Activated CD8-positive, alpha-beta memory T cell treated with anti-CD3 and anti-CD28 coated beads, Interleukin-2, amount 50 U/mL, for 24 hours (primary cell): ENCODE results near the gene HMOX1.
"Not testable (repeated sequence)": the region's sequence is repeated elsewhere in the genome, so short reads cannot be mapped to it uniquely, and the experiment has no call there.

Experiments used
- DNase-seq: peaks from one replicate; pipeline ENCODE4 v3.0.0-alpha.2; 2020; ENCODE audit errors: extremely low read depth

Gene HMOX1

DNA sequence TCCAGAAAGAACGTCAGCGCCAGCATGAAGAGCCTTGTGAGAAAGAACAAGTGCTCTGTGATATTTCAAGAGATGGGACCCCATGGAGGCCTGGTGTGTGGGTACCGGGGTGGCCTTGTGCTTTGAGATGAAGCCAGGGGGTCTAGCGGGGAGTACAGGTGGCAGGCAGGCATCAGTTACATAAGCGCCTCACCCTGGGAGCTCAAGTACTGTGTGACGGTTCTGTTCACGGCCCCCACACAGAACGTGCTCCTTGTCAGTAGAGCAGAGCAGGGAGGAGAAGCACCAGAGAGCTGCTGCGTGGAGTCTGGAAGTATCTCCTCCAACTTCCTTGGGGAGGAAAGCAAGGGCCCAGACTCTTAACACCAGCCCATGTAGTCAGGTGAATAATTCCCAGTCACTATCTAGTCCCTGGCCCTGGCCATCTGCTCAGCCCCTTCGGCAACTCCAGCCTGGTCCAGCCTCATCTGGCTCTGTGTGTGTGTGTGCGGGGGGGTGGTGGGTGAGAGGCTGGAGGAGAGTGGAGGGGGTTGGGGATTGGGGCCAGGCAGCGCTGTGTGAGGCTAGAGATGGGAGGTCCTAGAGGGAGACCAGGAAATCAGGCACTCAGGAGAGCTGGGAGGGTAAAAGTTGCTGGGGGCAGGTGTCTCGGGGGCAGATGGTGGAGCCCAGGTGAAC, 51.5 kb downstream of the HMOX1 start:
- no peak for DNase-seq

DNA sequence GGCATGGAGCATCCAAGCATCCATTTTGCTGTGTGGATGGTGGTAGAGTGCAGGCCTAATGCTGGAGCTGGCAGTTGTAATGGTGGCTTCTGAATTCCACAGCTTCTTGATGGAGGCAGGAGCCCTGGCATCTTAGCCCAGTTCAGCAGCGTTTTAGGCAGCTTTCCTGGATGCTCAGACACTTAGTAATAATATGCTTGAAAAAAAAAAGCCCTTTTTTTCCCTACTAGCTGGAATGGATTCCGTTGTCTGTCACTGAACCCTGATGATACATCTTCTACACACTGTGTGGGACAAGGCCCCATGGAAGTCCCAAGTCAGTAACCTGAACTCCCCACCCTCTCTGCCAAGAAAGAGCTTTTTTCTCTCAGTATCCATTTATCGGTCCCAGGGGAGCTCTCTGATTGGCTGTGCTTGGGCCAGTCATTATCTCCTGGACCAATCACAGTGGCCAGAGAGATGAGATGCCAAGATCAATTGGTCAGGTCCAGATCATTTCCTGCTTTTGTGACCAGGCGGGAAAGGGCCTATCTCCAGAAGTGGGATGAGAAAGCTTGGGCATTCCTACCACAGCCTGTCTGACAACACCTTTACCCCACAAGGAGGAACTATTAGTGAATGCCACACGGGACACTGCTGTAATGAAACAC, 53.3 kb downstream of the HMOX1 start:
- no peak for DNase-seq

DNA sequence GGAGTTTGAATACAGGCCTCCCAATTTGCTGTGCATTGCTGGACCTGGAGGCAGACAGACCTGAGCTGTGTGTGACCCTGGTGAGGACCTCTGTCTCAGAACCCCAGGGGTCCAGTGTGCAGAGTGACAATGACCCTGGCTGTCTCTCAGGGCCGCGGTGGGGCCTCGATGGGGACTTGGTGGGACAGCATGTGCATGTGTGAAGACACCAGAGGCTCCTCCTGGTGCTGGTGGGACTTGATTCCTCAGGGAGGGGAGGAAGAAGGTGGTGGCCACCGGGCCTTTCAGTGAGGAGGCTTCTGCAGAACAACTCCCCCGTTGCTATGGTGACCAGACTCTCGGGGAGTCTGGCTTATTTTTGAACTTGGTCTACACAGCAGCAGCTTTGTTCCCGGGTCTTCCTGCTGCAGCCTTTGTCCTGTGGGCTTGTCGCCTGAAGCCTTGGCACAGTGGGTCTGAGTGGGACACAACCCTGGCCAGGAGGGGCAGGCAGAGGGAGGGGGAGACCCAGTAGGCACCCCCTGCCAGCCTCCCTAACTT, 54.4 kb downstream of the HMOX1 start:
- no peak for DNase-seq

DNA sequence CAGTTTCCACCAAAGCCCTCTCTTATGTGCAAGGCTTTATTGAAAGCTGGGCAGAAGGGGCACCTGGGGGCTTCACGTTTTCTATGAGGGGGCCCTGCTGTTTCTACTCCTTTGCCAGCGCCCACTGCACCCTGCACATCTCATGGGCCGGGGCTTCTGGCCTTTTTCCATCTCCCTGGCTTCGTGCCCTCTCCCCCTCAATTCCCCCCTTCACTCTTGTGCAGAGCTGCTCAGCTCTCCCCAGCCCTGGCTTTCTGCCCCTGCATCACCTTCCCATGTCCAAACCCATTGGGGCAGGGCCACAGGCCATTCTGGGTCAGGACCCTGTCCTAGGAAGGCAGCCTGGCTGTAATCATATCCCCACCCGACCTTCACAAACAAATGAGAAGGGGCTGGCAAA, 55.5 kb downstream of the HMOX1 start:
- no peak for DNase-seq

GRCh38 chr22:35437049-35437448, 56.2 kb downstream of the HMOX1 start:
- DNase-seq, result no peak

- DNase-seq, result not testable (repeated sequence)
Measured at GRCh38 chr22:35438673-35439364, 57.9 kb downstream of the HMOX1 start.

DNA sequence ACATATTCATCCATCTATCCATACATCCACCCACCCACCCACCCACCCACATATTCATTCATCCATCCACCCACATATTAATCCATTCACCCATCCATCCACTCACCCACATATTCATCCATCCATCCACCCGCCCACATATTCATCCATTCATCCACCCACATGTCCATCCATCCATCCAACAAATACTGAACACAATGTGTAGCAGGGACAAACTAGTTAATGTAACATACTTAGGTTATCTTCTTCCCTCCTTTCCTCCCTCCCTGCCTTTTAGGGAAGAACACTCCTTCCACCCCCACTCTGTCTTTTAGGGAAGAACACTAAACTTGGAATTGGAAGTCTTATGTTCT, 58.4 kb downstream of the HMOX1 start:
- no peak for DNase-seq

GRCh38 chr22:35440129-35440528, 59.2 kb downstream of the HMOX1 start:
- no peak for DNase-seq

DNA sequence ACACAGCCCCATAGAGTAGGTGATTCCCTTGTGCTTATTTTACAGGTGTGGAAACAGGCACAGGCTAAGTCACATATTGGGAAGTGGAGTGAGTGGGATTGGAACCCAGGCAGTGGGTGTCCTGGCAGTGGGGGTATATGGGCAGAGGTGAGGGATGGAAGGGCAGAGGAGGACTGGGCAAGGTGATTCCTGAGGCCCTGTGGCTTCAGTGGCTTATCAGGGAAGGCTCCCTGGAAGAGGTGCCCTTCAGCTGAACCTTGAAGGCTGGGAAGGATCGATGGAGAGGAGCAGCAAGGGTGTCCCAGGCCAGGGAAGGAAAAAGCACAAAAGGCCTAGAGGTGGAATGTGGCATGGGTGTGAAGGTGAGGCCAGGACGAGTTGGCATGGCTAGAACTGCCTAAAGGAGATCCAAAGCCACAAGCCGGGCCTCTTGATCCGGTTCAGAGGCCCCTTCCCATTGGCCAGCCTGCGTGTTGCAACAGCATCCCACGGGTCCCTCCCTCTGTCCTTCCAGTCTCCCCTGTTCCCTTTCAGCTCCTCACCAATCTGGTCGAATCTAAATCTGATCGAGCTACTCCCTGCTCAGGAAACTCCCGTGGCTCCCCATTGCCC, 60.7 kb downstream of the HMOX1 start:
- DNase-seq, result no peak

DNA sequence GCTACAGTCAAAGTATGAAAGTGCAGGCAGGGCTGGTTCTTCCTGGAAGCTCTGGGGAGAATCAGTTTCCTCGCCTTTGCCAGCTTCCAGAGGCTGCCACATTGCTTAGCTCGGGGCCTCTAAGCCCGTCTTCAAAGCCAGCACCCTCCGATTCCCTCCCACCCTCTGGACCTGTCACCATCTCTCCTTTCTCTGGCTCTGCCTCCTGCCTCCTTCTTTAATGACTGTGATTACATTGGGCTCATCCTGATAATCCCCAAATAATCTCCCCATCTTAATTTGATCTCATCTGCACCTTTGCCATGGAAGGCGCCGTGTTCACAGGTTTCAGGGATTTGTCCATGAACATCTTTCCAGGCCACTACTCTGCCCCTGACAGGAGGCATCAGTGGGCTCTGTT, 61.6 kb downstream of the HMOX1 start:
- no peak for DNase-seq

- DNase-seq, result no peak
Measured at GRCh38 chr22:35443338-35443737, 62.4 kb downstream of the HMOX1 start.
